ENCODE measurements around the gene CNTN1. TPM values are rescaled to one million over a fixed set of nuclear protein-coding genes. Genes with fewer than 3 reads are reported as not detected.
A peak's percentile ranks its signal among the peaks of the same experiment; 100 is the strongest.

CNTN1 gene
- total RNA-seq, 1 experiment from 2014 or later: not detected

GRCh38 chr12:40959041-40959440 is 266.8 kb downstream of the CNTN1 start:
- no peaks in the 10 kb centered on the region for H3K36me3 Mint-ChIP-seq (ENCODE audit: insufficient read depth, unreplicated experiment)
- no peak for TF ChIP-seq CTCF (IDR thresholded peaks at IDR 0.05; ENCODE audit: unreplicated experiment)
- peaks cover 8% of the 10 kb centered on the region for H3K9me3 Mint-ChIP-seq (ENCODE audit: unreplicated experiment)
- intact Hi-C loops (cut with micrococcal nuclease): no loop called here
- H3K4me3 Mint-ChIP-seq (ENCODE audit: unreplicated experiment): no peak overlapping the region
- DNase-seq (ENCODE audit: unreplicated experiment): no peak
- ChIA-PET CTCF (no interaction called here), POLR2A (interaction anchor here (0.7 kb wide), 1 partner anchor 364 kb away, joined by 3 read pairs; no protein-coding TSS in a partner anchor)
- no TSS peak for BruUV-seq (replicated peaks)
- peaks cover 81% of the 10 kb centered on the region for H3K27me3 Mint-ChIP-seq (ENCODE audit: insufficient read depth, unreplicated experiment)
- H3K27ac Mint-ChIP-seq (ENCODE audit: low read depth, unreplicated experiment): no peak overlapping the region
- no peaks in the 10 kb centered on the region for H3K4me1 Mint-ChIP-seq (ENCODE audit: insufficient read depth, unreplicated experiment)

GRCh38 chr12:40963751-40964150 is 271.5 kb downstream of the CNTN1 start:
- CTCF ChIA-PET: interaction anchor here (0.5 to 0.7 kb wide), 2 partner anchors 43 to 1144 kb away, joined by 3 to 4 read pairs; no protein-coding TSS in a partner anchor
- no peak for DNase-seq (ENCODE audit: unreplicated experiment)
- BruUV-seq (replicated peaks): no TSS peak
- H3K4me1 Mint-ChIP-seq (ENCODE audit: insufficient read depth, unreplicated experiment): no peaks in the 10 kb centered on the region
- POLR2A ChIA-PET: no interaction called here
- no peak overlapping the region for H3K27ac Mint-ChIP-seq (ENCODE audit: low read depth, unreplicated experiment)
- H3K4me3 Mint-ChIP-seq (ENCODE audit: unreplicated experiment): no peak overlapping the region
- H3K27me3 Mint-ChIP-seq (ENCODE audit: insufficient read depth, unreplicated experiment): peaks cover 55% of the 10 kb centered on the region
- intact Hi-C loops (cut with micrococcal nuclease): no loop called here
- H3K9me3 Mint-ChIP-seq (ENCODE audit: unreplicated experiment): no peaks in the 10 kb centered on the region
- TF ChIP-seq CTCF (IDR thresholded peaks at IDR 0.05; ENCODE audit: unreplicated experiment): no peak
- H3K36me3 Mint-ChIP-seq (ENCODE audit: insufficient read depth, unreplicated experiment): no peaks in the 10 kb centered on the region

- Mint-ChIP-seq H3K4me3 (ENCODE audit: unreplicated experiment) (no peak overlapping the region), H3K27me3 (ENCODE audit: insufficient read depth, unreplicated experiment) (peaks cover 38% of the 10 kb centered on the region), H3K36me3 (ENCODE audit: insufficient read depth, unreplicated experiment) (no peaks in the 10 kb centered on the region), H3K9me3 (ENCODE audit: unreplicated experiment) (no peaks in the 10 kb centered on the region), H3K27ac (ENCODE audit: low read depth, unreplicated experiment) (no peak overlapping the region), H3K4me1 (ENCODE audit: insufficient read depth, unreplicated experiment) (no peaks in the 10 kb centered on the region)
- intact Hi-C loops (cut with micrococcal nuclease): no loop called here
- no peak for TF ChIP-seq CTCF (IDR thresholded peaks at IDR 0.05; ENCODE audit: unreplicated experiment)
- CTCF ChIA-PET: interaction anchor here (0.5 kb wide), 1 partner anchor 1401 kb away, joined by 3 read pairs; no protein-coding TSS in a partner anchor
- no peak for DNase-seq (ENCODE audit: unreplicated experiment)
- POLR2A ChIA-PET: no interaction called here
- no TSS peak for BruUV-seq (replicated peaks)
These were observed 277.6 kb downstream of the CNTN1 start for GRCh38 chr12:40969796-40970195.

DNA sequence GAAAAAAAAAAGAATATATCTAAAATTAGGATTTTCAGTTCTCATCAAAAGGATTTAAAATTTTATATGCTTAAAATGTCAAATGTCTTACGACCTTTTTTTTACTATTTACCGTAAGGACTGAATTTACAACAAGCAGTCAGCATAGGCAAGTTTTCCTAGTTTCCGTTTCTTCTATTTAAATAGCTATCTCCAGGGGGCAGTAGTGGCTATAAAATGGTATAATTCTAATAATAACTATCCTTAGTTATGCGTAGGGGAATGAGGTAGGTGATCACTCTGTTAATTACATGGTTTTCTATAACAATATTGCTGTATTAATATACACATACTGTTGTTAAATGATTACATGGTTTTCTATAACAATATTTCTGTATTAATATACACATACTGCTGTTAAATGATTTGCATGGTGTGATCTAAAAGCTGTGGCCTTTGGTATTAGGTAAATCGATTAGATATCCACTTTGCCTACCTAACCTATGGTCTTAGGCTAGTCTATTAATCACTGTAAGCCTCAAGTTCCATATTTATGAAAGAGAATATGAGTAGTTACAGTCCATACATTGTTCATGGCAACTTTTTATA is 278.2 kb downstream of the CNTN1 start:
- peaks cover 42% of the 10 kb centered on the region for H3K27me3 Mint-ChIP-seq (ENCODE audit: insufficient read depth, unreplicated experiment)
- intact Hi-C loops (cut with micrococcal nuclease): no loop called here
- POLR2A ChIA-PET: no interaction called here
- CTCF ChIA-PET: interaction anchor here (0.5 to 0.6 kb wide), 2 partner anchors 490 to 1400 kb away, joined by 3 read pairs; no protein-coding TSS in a partner anchor
- no TSS peak for BruUV-seq (replicated peaks)
- no peaks in the 10 kb centered on the region for H3K36me3 Mint-ChIP-seq (ENCODE audit: insufficient read depth, unreplicated experiment)
- peak; percentile 35 for DNase-seq (ENCODE audit: unreplicated experiment)
- H3K27ac Mint-ChIP-seq (ENCODE audit: low read depth, unreplicated experiment): no peak overlapping the region
- no peaks in the 10 kb centered on the region for H3K9me3 Mint-ChIP-seq (ENCODE audit: unreplicated experiment)
- no peak overlapping the region for H3K4me3 Mint-ChIP-seq (ENCODE audit: unreplicated experiment)
- TF ChIP-seq CTCF (IDR thresholded peaks at IDR 0.05; ENCODE audit: unreplicated experiment): peak; percentile 22
- no peaks in the 10 kb centered on the region for H3K4me1 Mint-ChIP-seq (ENCODE audit: insufficient read depth, unreplicated experiment)
